A549 (cell line): Measurements from ENCODE around the gene SFTPD. TPM values are rescaled to one million over a fixed set of nuclear protein-coding genes. Genes with fewer than 3 reads are reported as not detected.

ENCODE experiments used
- ATAC-seq, 2 experiments: fragments of 200-7000 bp in 1 of 2; fragments of >200 bp in 1 of 2; cut with Nextera tagmentation in 1 of 2; cut with Tn5 transposase in 1 of 2; 3 replicates each; pipeline versions ENCODE4 v1.8.0 to v1.9.1; 2018 to 2020; ENCODE audit warnings: mild to moderate bottlenecking in 1 of 2, moderate library complexity in 1 of 2
- CTCF ChIA-PET: fragments of 300-600 bp; sonication (Branson Sonifier 250); formaldehyde crosslinking; extraction: SDS; loops from one replicate; lab custom pipeline; 2021; ENCODE audit warnings: antibody characterized with exemption, inconsistent platforms; lab: Yijun Ruan, JAX
- POLR2A ChIA-PET: fragments of 350-600 bp; formaldehyde crosslinking; extraction: SDS; loops from one replicate; lab custom pipeline; 2021; ENCODE audit warnings: antibody characterized with exemption, inconsistent platforms; lab: Yijun Ruan, JAX
- DNase-seq, 2 experiments: peaks; one replicate each; pipeline versions ENCODE4 v3.0.0 to v3.0.0-alpha.2; 2011 to 2016; ENCODE audit warnings: low read depth in 1 of 2, low spot score in 1 of 2
- FAIRE-seq: peaks from 2 replicates; lab custom pipeline; 2011; peaks lifted over from hg19 to GRCh38; lab: Jason Lieb, UNC
- H3K27ac ChIP-seq, 2 experiments: fragments of >200 bp; sonication (Bioruptor Twin); formaldehyde crosslinking; 3 replicates each; pipeline ENCODE4 v1.5.1; 2016 to 2017
- H3K4me1 ChIP-seq: fragments of >200 bp; sonication (Bioruptor Twin); formaldehyde crosslinking; 3 replicates; pipeline ENCODE4 v1.6.1; 2016
- H3K4me2 ChIP-seq: fragments of >200 bp; sonication (Bioruptor Twin); formaldehyde crosslinking; 3 replicates; pipeline ENCODE4 v1.6.1; 2016
- H3K4me3 ChIP-seq: fragments of >200 bp; sonication (Bioruptor Twin); formaldehyde crosslinking; 3 replicates; pipeline ENCODE4 v1.5.1; 2016
- H3K9me3 ChIP-seq: fragments of >200 bp; sonication (Bioruptor Twin); formaldehyde crosslinking; 3 replicates; pipeline ENCODE4 v1.6.1; 2016
- ATOH8 ChIP-seq: fragments of 250-450 bp; sonication (Bioruptor Pico); IDR thresholded peaks from 2 replicates; pipeline ENCODE4 v1.5.0; 2020; ENCODE audit warnings: low read depth, mild to moderate bottlenecking, moderate library complexity
- BHLHE40 ChIP-seq: IDR thresholded peaks from 2 replicates; pipeline ENCODE4 v1.6.1; 2012; ENCODE audit warnings: low read depth, low read length, inconsistent platforms
- CEBPB ChIP-seq, 2 experiments: fragments of >200 bp in 1 of 2; sonication (Bioruptor Twin) in 1 of 2; formaldehyde crosslinking in 1 of 2; IDR thresholded peaks; 2 replicates each; pipeline ENCODE4 v1.6.1; 2012 to 2016
- CHD2 ChIP-seq: fragments of 150-350 bp; IDR thresholded peaks from 2 replicates; pipeline ENCODE4 v1.6.1; 2014; ENCODE audit warnings: low read length; ENCODE audit not compliant: partially characterized antibody
- EHF ChIP-seq: fragments of 250-450 bp; sonication (Bioruptor Pico); IDR thresholded peaks from 2 replicates; pipeline ENCODE4 v1.5.0; 2020; ENCODE audit warnings: mild to moderate bottlenecking
- ELK1 ChIP-seq: fragments of 150-350 bp; IDR thresholded peaks from 2 replicates; pipeline ENCODE4 v1.6.1; 2014; ENCODE audit warnings: low read depth, mild to moderate bottlenecking, low read length
- EP300 ChIP-seq, 2 experiments: fragments of >200 bp; sonication (Bioruptor Twin); formaldehyde crosslinking; IDR thresholded peaks; 2 replicates in 1 of 2; 3 replicates in 1 of 2; pipeline ENCODE4 v1.6.1; 2016 to 2017
- HOXA7 ChIP-seq: fragments of 250-450 bp; sonication (Bioruptor Pico); IDR thresholded peaks from 2 replicates; pipeline ENCODE4 v1.5.0; 2020; ENCODE audit warnings: mild to moderate bottlenecking, moderate library complexity
- JUN ChIP-seq, 2 experiments: fragments of >200 bp; sonication (Bioruptor Twin); formaldehyde crosslinking; IDR thresholded peaks; 2 replicates in 1 of 2; 3 replicates in 1 of 2; pipeline ENCODE4 v1.6.1; 2016 to 2017
- JUNB ChIP-seq: fragments of >200 bp; sonication (Bioruptor Twin); formaldehyde crosslinking; IDR thresholded peaks from 2 replicates; pipeline ENCODE4 v1.6.1; 2016
- NPAS2 ChIP-seq: fragments of 250-450 bp; sonication (Bioruptor Pico); IDR thresholded peaks from 2 replicates; pipeline ENCODE4 v1.8.0; 2022; ENCODE audit warnings: mild to moderate bottlenecking, moderate library complexity, borderline replicate concordance
- RAD21 ChIP-seq, 2 experiments: fragments of >200 bp in 1 of 2; sonication (Bioruptor Twin) in 1 of 2; formaldehyde crosslinking in 1 of 2; IDR thresholded peaks in 1 of 2; conservative IDR thresholded peaks in 1 of 2; 2 replicates in 1 of 2; 3 replicates in 1 of 2; pipeline ENCODE4 v1.6.1; 2012 to 2018; ENCODE audit warnings: inconsistent platforms in 1 of 2
- RARB ChIP-seq: fragments of 250-450 bp; sonication (Bioruptor Pico); IDR thresholded peaks from 2 replicates; pipeline ENCODE4 v1.8.0; 2021; ENCODE audit warnings: mild to moderate bottlenecking, moderate library complexity
- REST ChIP-seq: fragments of 200-600 bp; sonication (generic); IDR thresholded peaks from 2 replicates; pipeline ENCODE4 v1.6.1; 2016; ENCODE audit warnings: antibody characterized with exemption, mild to moderate bottlenecking, moderate library complexity
- RNF2 ChIP-seq: fragments of 200-600 bp; sonication (generic); IDR thresholded peaks from 2 replicates; pipeline ENCODE4 v1.6.1; 2016; ENCODE audit warnings: low read depth, mild to moderate bottlenecking, antibody characterized with exemption, moderate library complexity, borderline replicate concordance
- TP53 ChIP-seq: fragments of 250-450 bp; sonication (Bioruptor Pico); IDR thresholded peaks from 2 replicates; pipeline ENCODE4 v1.5.0; 2021; ENCODE audit warnings: mild to moderate bottlenecking, moderate library complexity
- ZFP36 ChIP-seq: fragments of 450-650 bp; IDR thresholded peaks from 2 replicates; pipeline ENCODE4 v1.6.1; 2014; ENCODE audit warnings: borderline replicate concordance; ENCODE audit not compliant: partially characterized antibody
- WGBS: methylation state at CpG from one replicate; pipeline ENCODE4 v1.1.6; 2017; ENCODE audit errors: missing lambda C conversion rate; 5-methylcytosine and 5-hydroxymethylcytosine counted together
- polyA minus RNA-seq: library from RNA; depleted of rRNA, polyadenylated mRNA; stranded (reverse); fragments of >200 nt; gene quantifications from 2 replicates; pipeline ENCODE4 v1.2.3, GENCODE V29; 2011; rRNA and poly(A)+ RNA removed
- polyA plus RNA-seq, 4 experiments: library from polyadenylated mRNA; depleted of rRNA in 3 of 4; stranded (reverse); fragments of >200 nt; fragmentation: RNase III in 1 of 4; extraction: RNeasy Plus Mini Kit Qiagen cat#74134 plus additional on column Dnase treatment in 1 of 4; gene quantifications; 2 replicates in 3 of 4; 3 replicates in 1 of 4; pipeline ENCODE4 v1.2.3, GENCODE V29; 2011 to 2017
- TF ChIP-seq, protein P1 (sequence below): fragments of 250-450 bp; sonication (Bioruptor Pico); IDR thresholded peaks from 2 replicates; pipeline ENCODE4 v1.5.0; 2021; ENCODE audit warnings: mild to moderate bottlenecking, moderate library complexity, borderline replicate concordance
- TF ChIP-seq, protein P2 (sequence below): fragments of >200 bp; sonication (Bioruptor Twin); formaldehyde crosslinking; IDR thresholded peaks from 2 replicates; pipeline ENCODE4 v1.6.1; 2016

Gene SFTPD
- polyA plus RNA-seq (2011; rRNA removed) (0.19 TPM in 2 replicates), polyA plus RNA-seq (2017; fragmentation: RNase III; extraction: RNeasy Plus Mini Kit Qiagen cat#74134 plus additional on column Dnase treatment) (0.17 to 0.40 TPM (median 0.25 TPM) in 3 replicates), polyA minus RNA-seq (not detected in 2 replicates)
- 0.06 and 0.11 TPM in 2 replicates for polyA plus RNA-seq (2012; cell fraction: cytosol; rRNA removed)
- 0.12 TPM in 1 of 2 replicates, not detected in the other for polyA plus RNA-seq (2012; cell fraction: nucleus; rRNA removed)

GRCh38 chr10:79948976-79949722 lies at the start of gene SFTPD:
Gene SFTPD (minus strand): TSS chr10:79949105. CDS start chr10:79946659, 2,446 bp downstream.
- no peak within 1 kb of the TSS for H3K27ac ChIP-seq
- H3K4me2 ChIP-seq: no peak within 1 kb of the TSS
- H3K4me3 ChIP-seq: no peak within 1 kb of the TSS
- ATAC-seq: no peak
- ChIA-PET CTCF (interaction anchor here (1.4 kb wide), 1 partner anchor 98 kb away, joined by 4 read pairs; no protein-coding TSS in a partner anchor), POLR2A (no interaction called here)
- peak in 1 of 2 experiments; percentile 56; a peak in 1 of 4 replicates for TF ChIP-seq CEBPB (IDR thresholded peaks at IDR 0.05)
- TF ChIP-seq RAD21 (conservative IDR thresholded peaks at IDR 0.05 in 1 of 2, IDR thresholded peaks at IDR 0.05 in 1 of 2): no peak
- DNase-seq: peak in 1 of 2 experiments; percentile 6
- FAIRE-seq: no peak
- WGBS: 9% methylated on average over 3 of the region's 3 CpGs
- peaks cover 11% of the 10 kb centered on the region; the same call in 2 of the 3 replicates for H3K9me3 ChIP-seq
- no peaks in the 10 kb centered on the region for H3K4me1 ChIP-seq

GRCh38 chr10:79995979-79996634 lies 47.2 kb upstream of the SFTPD start:
- FAIRE-seq (no peak), DNase-seq (no peak), ATAC-seq (no peak)
- H3K4me3 ChIP-seq: no peak overlapping the region
- peaks cover 5% of the 10 kb centered on the region; the same call in 2 of the 3 replicates for H3K9me3 ChIP-seq
- CTCF ChIA-PET: interaction anchor here (1.3 kb wide), 1 partner anchor 50 kb away, joined by 4 read pairs; no protein-coding TSS in a partner anchor
- no peak overlapping the region for H3K27ac ChIP-seq
- POLR2A ChIA-PET: no interaction called here
- H3K4me1 ChIP-seq: no peaks in the 10 kb centered on the region
- 17% methylated on average over 1 of the region's 1 CpG for whole genome bisulfite sequencing
- no peak for TF ChIP-seq EHF (CRISPR knock-in tag)
- no peak for TF ChIP-seq NPAS2 (CRISPR knock-in tag)
- TF ChIP-seq ZFP36: no peak
- TF ChIP-seq JUN (IDR thresholded peaks at IDR 0.05): no peak
- TF ChIP-seq CHD2: no peak
- TF ChIP-seq HOXA7: no peak
- no peak for TF ChIP-seq JUNB
- TF ChIP-seq, protein P1, sequence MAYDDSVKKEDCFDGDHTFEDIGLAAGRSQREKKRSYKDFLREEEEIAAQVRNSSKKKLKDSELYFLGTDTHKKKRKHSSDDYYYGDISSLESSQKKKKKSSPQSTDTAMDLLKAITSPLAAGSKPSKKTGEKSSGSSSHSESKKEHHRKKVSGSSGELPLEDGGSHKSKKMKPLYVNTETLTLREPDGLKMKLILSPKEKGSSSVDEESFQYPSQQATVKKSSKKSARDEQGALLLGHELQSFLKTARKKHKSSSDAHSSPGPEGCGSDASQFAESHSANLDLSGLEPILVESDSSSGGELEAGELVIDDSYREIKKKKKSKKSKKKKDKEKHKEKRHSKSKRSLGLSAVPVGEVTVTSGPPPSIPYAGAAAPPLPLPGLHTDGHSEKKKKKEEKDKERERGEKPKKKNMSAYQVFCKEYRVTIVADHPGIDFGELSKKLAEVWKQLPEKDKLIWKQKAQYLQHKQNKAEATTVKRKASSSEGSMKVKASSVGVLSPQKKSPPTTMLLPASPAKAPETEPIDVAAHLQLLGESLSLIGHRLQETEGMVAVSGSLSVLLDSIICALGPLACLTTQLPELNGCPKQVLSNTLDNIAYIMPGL (CRISPR knock-in tag): no peak
- TF ChIP-seq TP53 (CRISPR knock-in tag): no peak
- TF ChIP-seq ATOH8: no peak
- TF ChIP-seq RNF2: no peak
- no peak for TF ChIP-seq EP300 (IDR thresholded peaks at IDR 0.05)
- TF ChIP-seq, protein P2, sequence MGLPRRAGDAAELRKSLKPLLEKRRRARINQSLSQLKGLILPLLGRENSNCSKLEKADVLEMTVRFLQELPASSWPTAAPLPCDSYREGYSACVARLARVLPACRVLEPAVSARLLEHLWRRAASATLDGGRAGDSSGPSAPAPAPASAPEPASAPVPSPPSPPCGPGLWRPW: no peak
- no peak for TF ChIP-seq REST
- TF ChIP-seq CEBPB (IDR thresholded peaks at IDR 0.05): no peak
- no peak for TF ChIP-seq BHLHE40
- no peak for TF ChIP-seq RARB
- TF ChIP-seq ELK1: no peak
- no peak overlapping the region for H3K4me2 ChIP-seq
